Stomach (tissue), 19 donors: ENCODE measurements around the gene HS3ST6. TPM values are rescaled to one million over a fixed set of nuclear protein-coding genes. Genes with fewer than 3 reads are reported as not detected.

Experiments used
- DNase-seq, 2 donors: peaks; one replicate each; pipeline versions ENCODE4 v3.0.0 to v3.0.0-alpha.2; 2013 to 2019
- H3K27ac ChIP-seq, 5 donors: fragments of 200-600 bp in 4 of 5; sonication (generic) in 4 of 5; one replicate each; pipeline ENCODE4 v1.5.1; 2013 to 2019; ENCODE audit warnings: mild to moderate bottlenecking in 1 of 5, moderate library complexity in 1 of 5
- H3K27me3 ChIP-seq, 3 donors: fragments of 200-600 bp; sonication (generic); one replicate each; pipeline ENCODE4 v1.5.1; 2017 to 2019; ENCODE audit warnings: mixed run types in 1 of 3
- H3K36me3 ChIP-seq, 4 donors: fragments of 200-600 bp; sonication (generic); 1 replicate in 3 of 4; 2 replicates in 1 of 4; pipeline ENCODE4 v1.5.1; 2016 to 2019
- H3K4me1 ChIP-seq, 4 donors: fragments of 200-600 bp; sonication (generic); one replicate each; pipeline ENCODE4 v1.5.1; 2016 to 2019
- H3K4me3 ChIP-seq, 4 donors: fragments of 200-600 bp; sonication (generic) in 3 of 4; one replicate each; pipeline ENCODE4 v1.5.1; 2016 to 2019; ENCODE audit warnings: mild to moderate bottlenecking in 1 of 4
- H3K9me3 ChIP-seq, 4 donors: fragments of 200-600 bp; sonication (generic); one replicate each; pipeline ENCODE4 v1.5.1; 2016 to 2019
- EP300 ChIP-seq: sonication (generic); formaldehyde crosslinking; IDR thresholded peaks from one replicate; pipeline ENCODE4 v1.6.1; 2017; ENCODE audit warnings: antibody characterized with exemption
- POLR2A ChIP-seq, 4 donors: fragments of 450-650 bp; IDR thresholded peaks; one replicate each; pipeline ENCODE4 v1.6.1; 2016; ENCODE audit warnings: antibody characterized with exemption in 4 of 4, control low read depth in 2 of 4, mild to moderate bottlenecking in 1 of 4, moderate library complexity in 1 of 4
- POLR2AphosphoS5 ChIP-seq, 3 donors: sonication (generic); formaldehyde crosslinking; IDR thresholded peaks; one replicate each; pipeline ENCODE4 v1.6.1; 2016; ENCODE audit warnings: antibody characterized with exemption in 3 of 3
- WGBS, 5 donors: extraction: QIAGEN DNeasy Blood & Tissue Kit in 3 of 5; methylation state at CpG; one replicate each; pipeline versions ENCODE4 v1.1.5 to v1.1.7; 2013 to 2018; 5-methylcytosine and 5-hydroxymethylcytosine counted together
- intact Hi-C: fragments of 100-400 bp; cut with DNase I; formaldehyde crosslinking; loops from one replicate; pipeline ENCODE4 v1.15.1; 2023; ENCODE audit warnings: low total_unique reads
- long read RNA-seq, 10 donors: transcript quantifications; one replicate each; lab custom pipeline, GENCODE V29; 2026
- polyA plus RNA-seq, 3 donors: library from polyadenylated mRNA; stranded (reverse); fragments of 200-250 nt; gene quantifications; one replicate each; pipeline ENCODE4 v1.2.3, GENCODE V29; 2013
- total RNA-seq, 5 donors: library from RNA; depleted of rRNA; stranded (reverse); fragments of >200 nt; gene quantifications; one replicate each; pipeline versions ENCODE4 v1.1.0 to v1.2.3, GENCODE V29; 2014 to 2016
- TF ChIP-seq, protein P1 (sequence below), 7 experiments: fragments of 450-650 bp in 4 of 7; fragments of 200-600 bp in 3 of 7; sonication (generic) in 3 of 7; IDR thresholded peaks; one replicate each; pipeline ENCODE4 v1.5.1; 2016 to 2019; ENCODE audit warnings: antibody characterized with exemption in 7 of 7, control low read depth in 2 of 7, mild to moderate bottlenecking in 1 of 7
- donor health status: healthy with polysubstance abuse.
- donor health status: Bipolar disorder and iron deficiency.
- donor health status: healthy.

Gene HS3ST6
- total RNA-seq (not detected), polyA plus RNA-seq (1 to 10 TPM in 1 of 3 donors, not detected in 2; 1.6 TPM)
- long read RNA-seq, donor 1: 0 reads
- long read RNA-seq, donor 2: 0 reads
- long read RNA-seq, donor 3: 0 reads
- long read RNA-seq, donor 4: 0 reads
- long read RNA-seq, donor 5: 0 reads
- long read RNA-seq, donor 6: 0 reads
- long read RNA-seq, donor 7: 0 reads
- long read RNA-seq, donor 8: 0 reads
- long read RNA-seq, donor 9: 0 reads
- long read RNA-seq, donor 10: 0 reads

DNA sequence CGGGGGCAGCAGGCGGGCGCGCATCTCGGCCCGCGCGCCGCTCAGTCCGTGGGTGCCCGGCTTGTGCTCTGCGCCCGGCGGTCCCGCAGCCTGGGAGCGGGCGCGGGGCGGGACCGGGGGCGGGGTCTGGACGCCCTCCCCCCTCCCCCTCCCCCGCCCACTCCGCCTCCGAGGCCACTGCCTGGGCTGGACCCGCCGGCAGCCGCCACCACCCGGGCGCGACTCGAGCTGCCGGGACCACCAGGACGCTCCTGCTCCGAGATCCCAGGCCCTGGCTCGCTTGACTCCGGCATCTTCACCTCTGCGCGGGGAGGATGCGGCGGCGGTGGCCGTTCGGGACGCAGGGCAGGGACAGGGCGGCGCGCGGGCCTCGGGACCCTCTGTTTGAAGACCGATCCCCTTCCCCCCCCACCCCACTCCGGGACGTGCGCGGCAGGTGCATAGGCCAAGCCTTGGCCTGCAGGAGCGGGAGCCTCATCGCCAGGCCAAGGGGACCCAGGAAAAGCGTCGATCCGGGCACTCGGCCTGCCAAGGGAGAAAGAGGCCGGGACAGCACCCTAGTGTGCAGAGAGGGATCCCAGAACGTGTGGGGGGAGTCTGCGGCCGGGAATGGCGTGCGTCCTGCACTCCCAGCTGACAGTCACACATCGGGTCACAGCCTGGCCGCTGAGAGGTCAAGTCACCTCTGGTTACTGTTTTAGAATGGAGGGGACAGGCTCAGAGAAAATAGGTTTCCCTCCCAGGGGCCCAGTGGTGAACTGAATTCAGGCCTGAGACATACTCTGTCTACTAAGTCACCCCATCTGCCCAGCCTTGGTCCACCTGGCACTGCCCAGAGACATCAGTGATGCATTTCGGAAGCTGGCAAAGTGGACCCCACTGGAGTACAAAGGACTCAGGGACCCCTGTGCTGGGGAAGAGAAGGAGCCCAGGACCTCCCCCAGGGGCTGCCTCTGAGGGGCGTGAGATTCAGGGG lies at the start of gene HS3ST6:
HS3ST6 (minus strand) TSS at position 65 of the 976 bp plus-strand sequence. CDS start 92 bp downstream, outside the sequence.
- TF ChIP-seq POLR2AphosphoS5 (IDR thresholded peaks at IDR 0.05): no peak
- no peak for TF ChIP-seq POLR2A (IDR thresholded peaks at IDR 0.05)
- peak within 1 kb of the TSS in 2 of 4 donors; percentile 8 to 24 for H3K4me3 ChIP-seq
- H3K9me3 ChIP-seq: no peaks in the 10 kb centered on the region
- intact Hi-C loops: no loop called here
- 4 to 16% (median 6%) methylated on average over 16 to 68 of the region's 71 CpGs for WGBS, 5 donors
- no peak within 1 kb of the TSS for H3K27ac ChIP-seq
- H3K4me1 ChIP-seq: peaks cover 11 to 43% (median 32%) of the 10 kb centered on the region in 4 donors
- H3K36me3 ChIP-seq: no peaks in the 10 kb centered on the region
- DNase-seq: peak in 1 of 2 donors; percentile 23
- peaks cover 15 to 100% (median 74%) of the 10 kb centered on the region in 3 donors for H3K27me3 ChIP-seq

DNA sequence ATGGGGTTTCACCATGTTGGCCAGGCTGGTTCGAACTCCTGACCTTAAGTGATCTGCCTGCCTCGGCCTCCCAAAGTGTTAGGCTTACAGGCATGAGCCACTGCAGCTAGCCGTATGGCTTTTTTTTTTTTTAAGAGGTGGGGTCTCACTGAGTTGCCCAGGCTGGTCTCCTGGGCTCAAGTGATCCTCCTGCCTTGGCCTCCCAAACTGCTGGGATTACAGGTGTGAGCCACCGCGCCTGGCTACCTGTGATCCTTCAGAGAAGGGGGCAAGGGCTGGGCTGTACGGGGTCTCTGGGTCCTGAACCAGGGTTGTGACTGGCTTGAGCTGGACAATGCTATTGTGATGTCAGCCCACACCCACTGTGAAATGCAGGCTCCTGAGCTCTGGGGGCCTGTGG lies 48.2 kb upstream of the HS3ST6 start, which contains the start of gene RNF151:
RNF151 (plus strand) TSS at position 397 of the 400 bp plus-strand sequence. CDS start 26 bp downstream, outside the sequence.
- peak within 1 kb of the TSS; percentile 94 to 98 (median 97) for H3K27ac ChIP-seq
- peak within 1 kb of the TSS; percentile 75 to 90 (median 83) for H3K4me3 ChIP-seq
- peaks cover 38 to 58% (median 42%) of the 10 kb centered on the region in 4 donors for H3K4me1 ChIP-seq
- no peaks in the 10 kb centered on the region for H3K9me3 ChIP-seq
- H3K27me3 ChIP-seq: no peaks in the 10 kb centered on the region
- WGBS, 5 donors: 91 to 99% (median 97%) methylated on average over 3 to 6 of the region's 6 CpGs
- TF ChIP-seq EP300 (no peak), POLR2AphosphoS5 (IDR thresholded peaks at IDR 0.05) (no peak), POLR2A (IDR thresholded peaks at IDR 0.05) (no peak)
- TF ChIP-seq, protein P1, sequence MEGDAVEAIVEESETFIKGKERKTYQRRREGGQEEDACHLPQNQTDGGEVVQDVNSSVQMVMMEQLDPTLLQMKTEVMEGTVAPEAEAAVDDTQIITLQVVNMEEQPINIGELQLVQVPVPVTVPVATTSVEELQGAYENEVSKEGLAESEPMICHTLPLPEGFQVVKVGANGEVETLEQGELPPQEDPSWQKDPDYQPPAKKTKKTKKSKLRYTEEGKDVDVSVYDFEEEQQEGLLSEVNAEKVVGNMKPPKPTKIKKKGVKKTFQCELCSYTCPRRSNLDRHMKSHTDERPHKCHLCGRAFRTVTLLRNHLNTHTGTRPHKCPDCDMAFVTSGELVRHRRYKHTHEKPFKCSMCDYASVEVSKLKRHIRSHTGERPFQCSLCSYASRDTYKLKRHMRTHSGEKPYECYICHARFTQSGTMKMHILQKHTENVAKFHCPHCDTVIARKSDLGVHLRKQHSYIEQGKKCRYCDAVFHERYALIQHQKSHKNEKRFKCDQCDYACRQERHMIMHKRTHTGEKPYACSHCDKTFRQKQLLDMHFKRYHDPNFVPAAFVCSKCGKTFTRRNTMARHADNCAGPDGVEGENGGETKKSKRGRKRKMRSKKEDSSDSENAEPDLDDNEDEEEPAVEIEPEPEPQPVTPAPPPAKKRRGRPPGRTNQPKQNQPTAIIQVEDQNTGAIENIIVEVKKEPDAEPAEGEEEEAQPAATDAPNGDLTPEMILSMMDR (IDR thresholded peaks at IDR 0.05): no peak
- H3K36me3 ChIP-seq: peaks cover 18 to 27% (median 21%) of the 10 kb centered on the region in 4 donors
- intact Hi-C loops: no loop called here
- no peak for DNase-seq

DNA sequence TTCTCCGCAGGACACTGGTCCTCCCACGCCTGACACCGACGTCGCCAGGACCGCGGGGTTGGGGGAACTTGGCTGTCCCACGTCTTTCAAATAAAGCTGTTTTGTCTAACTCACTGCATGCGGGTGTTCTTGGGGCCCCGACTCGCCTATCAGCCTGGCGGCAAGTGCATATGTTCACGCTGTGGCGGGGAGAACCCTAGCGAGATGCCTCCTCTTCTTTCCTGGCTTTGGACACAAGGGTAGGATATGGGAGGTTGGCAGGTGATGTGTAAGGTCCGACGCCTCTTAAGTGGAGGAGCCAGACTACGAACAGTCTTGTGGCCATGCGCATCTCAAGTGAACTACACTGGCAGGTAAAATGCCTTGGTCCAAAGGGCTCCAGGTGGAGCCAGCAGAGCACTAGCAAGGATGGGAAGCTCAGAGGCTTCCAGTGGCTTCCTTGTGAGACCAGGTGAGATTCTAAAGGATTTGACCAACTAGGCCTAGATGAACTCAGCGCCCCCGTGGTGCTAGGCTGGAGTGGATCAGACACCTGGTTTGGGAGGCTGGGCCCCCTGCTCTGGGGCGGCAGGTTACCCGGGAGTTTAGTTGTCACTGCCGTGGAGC lies 47.3 kb upstream of the HS3ST6 start:
- H3K36me3 ChIP-seq: peaks cover 23 to 31% (median 26%) of the 10 kb centered on the region in 4 donors
- no peaks in the 10 kb centered on the region for H3K9me3 ChIP-seq
- intact Hi-C loops: no loop called here
- H3K4me3 ChIP-seq: peak overlapping the region; percentile 75 to 90 (median 83)
- H3K4me1 ChIP-seq: peaks cover 36 to 58% (median 41%) of the 10 kb centered on the region in 4 donors
- 14 to 18% (median 17%) methylated on average over 24 of the region's 24 CpGs for WGBS, 5 donors
- peak overlapping the region; percentile 94 to 98 (median 97) for H3K27ac ChIP-seq
- DNase-seq: no peak
- no peaks in the 10 kb centered on the region for H3K27me3 ChIP-seq
- TF ChIP-seq, protein P1 (IDR thresholded peaks at IDR 0.05): no peak
- TF ChIP-seq POLR2AphosphoS5 (IDR thresholded peaks at IDR 0.05) (no peak), POLR2A (IDR thresholded peaks at IDR 0.05) (no peak), EP300 (no peak)

DNA sequence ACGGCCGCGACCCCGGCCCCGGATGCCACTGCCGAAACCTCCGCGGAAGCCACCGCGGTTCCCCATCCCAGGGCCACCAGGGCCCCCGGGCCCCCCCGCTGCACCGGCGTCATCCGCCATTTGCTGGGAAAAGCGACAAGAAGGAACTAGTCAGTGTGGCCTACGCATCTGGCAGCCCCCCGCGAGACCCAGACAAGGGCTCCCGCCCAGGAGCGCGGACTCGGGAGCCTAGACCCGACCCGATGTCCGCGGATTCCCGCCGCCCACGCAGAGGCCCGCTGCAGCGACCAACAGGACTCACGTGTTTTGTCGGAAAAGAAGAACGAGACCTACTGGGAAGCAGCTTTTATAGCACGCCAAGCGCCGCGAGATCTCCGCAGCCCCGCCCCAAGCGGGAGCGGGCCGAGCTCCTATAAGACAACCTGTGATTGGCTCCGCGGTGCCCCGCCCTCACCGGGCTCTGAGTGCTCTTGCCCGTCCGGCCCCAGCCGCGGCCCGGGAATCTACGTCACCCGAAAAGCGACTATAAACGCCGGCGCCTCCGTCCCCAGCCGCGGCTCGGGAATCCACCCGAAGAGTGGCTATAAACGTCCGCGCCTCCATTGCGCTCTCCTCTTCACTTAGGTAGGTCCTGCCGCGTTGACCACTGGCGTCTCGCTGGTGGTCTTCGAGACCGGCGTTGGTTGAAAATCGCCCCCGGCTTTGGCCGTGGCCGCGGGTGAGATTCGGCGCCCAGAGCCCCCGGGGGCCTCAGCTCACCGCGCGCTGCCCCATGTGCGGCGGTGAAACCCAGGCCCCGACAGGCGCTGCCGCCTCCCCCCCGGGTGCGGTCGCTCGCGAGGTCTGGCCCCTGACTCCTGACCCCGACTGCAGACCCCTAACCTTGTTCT lies 46.5 kb upstream of the HS3ST6 start, which contains the start of gene RPS2:
RPS2 (minus strand) TSS at position 321 of the 890 bp plus-strand sequence; CDS start at position 120, 201 bp downstream.
- peak; percentile 62 to 100 (median 98) for TF ChIP-seq POLR2AphosphoS5 (IDR thresholded peaks at IDR 0.05)
- peak in 2 of 4 donors; percentile 92 to 94 for TF ChIP-seq POLR2A (IDR thresholded peaks at IDR 0.05)
- TF ChIP-seq EP300: peak; percentile 54
- TF ChIP-seq, protein P1 (IDR thresholded peaks at IDR 0.05): no peak
- Histone ChIP-seq H3K27me3 (no peaks in the 10 kb centered on the region), H3K4me1 (peaks cover 43 to 60% (median 47%) of the 10 kb centered on the region in 4 donors), H3K27ac (peak within 1 kb of the TSS; percentile 94 to 98 (median 97)), H3K36me3 (peaks cover 23 to 31% (median 26%) of the 10 kb centered on the region in 4 donors), H3K9me3 (no peaks in the 10 kb centered on the region), H3K4me3 (peak within 1 kb of the TSS; percentile 75 to 90 (median 83))
- peak; percentile 99 to 100 for DNase-seq
- intact Hi-C loops: no loop called here
- WGBS, 5 donors: 0 to 1% (median 0%) methylated on average over 2 to 97 of the region's 97 CpGs
